Activated CD4-positive, alpha-beta T cell treated with anti-CD3 and anti-CD28 coated beads, Interleukin-10, Interleukin-2, amounts not matched to agents 100 ng/mL and 50 ng/mL, durations not matched to agents 16 hours and 8 hours (primary cell): ENCODE data around the gene SLC22A1.
"Not testable (repeated sequence)": the region's sequence is repeated elsewhere in the genome, so short reads cannot be mapped to it uniquely, and the experiment has no call there.

ENCODE experiments used
- DNase-seq: peaks from one replicate; pipeline ENCODE4 v3.0.0-alpha.2; 2020

Gene SLC22A1

GRCh38 chr6:160095146-160095845, 26.3 kb upstream of the SLC22A1 start:
- no peak for DNase-seq

- DNase-seq = no peak
Observed at GRCh38 chr6:160101277-160102205, 20.1 kb upstream of the SLC22A1 start.

- no peak for DNase-seq
Observed at GRCh38 chr6:160102399-160102798, 19.2 kb upstream of the SLC22A1 start.

GRCh38 chr6:160102956-160103824, 18.4 kb upstream of the SLC22A1 start:
- peak; percentile 38 for DNase-seq

- no peak for DNase-seq
Observed at GRCh38 chr6:160103825-160104100, 17.9 kb upstream of the SLC22A1 start.

GRCh38 chr6:160104821-160105517, 16.6 kb upstream of the SLC22A1 start:
- DNase-seq = no peak

GRCh38 chr6:160106010-160106409, 15.6 kb upstream of the SLC22A1 start:
- DNase-seq = no peak

- no peak for DNase-seq
Observed at GRCh38 chr6:160106701-160107100, 14.9 kb upstream of the SLC22A1 start.

- no peak for DNase-seq
Observed at GRCh38 chr6:160108077-160108476, 13.5 kb upstream of the SLC22A1 start.

GRCh38 chr6:160110586-160111123, 11.0 kb upstream of the SLC22A1 start:
- no peak for DNase-seq

GRCh38 chr6:160111806-160112205, 9.8 kb upstream of the SLC22A1 start:
- DNase-seq = no peak

- DNase-seq = no peak
Observed at GRCh38 chr6:160112628-160113299, 8.9 kb upstream of the SLC22A1 start.

- not testable (repeated sequence) for DNase-seq
Observed at GRCh38 chr6:160114536-160114935, 7.1 kb upstream of the SLC22A1 start.

- DNase-seq = no peak
Observed at GRCh38 chr6:160115421-160115820, 6.2 kb upstream of the SLC22A1 start.

GRCh38 chr6:160116411-160116810, 5.2 kb upstream of the SLC22A1 start:
- no peak for DNase-seq

GRCh38 chr6:160117137-160117536, 4.5 kb upstream of the SLC22A1 start:
- DNase-seq = no peak

- DNase-seq = no peak
Observed at GRCh38 chr6:160118620-160119229, 2.9 kb upstream of the SLC22A1 start.

GRCh38 chr6:160120087-160120486, 1.5 kb upstream of the SLC22A1 start:
- DNase-seq = no peak

GRCh38 chr6:160121981-160122380, 366 bp downstream of the SLC22A1 start:
- DNase-seq = no peak

GRCh38 chr6:160122744-160123143, 1.1 kb downstream of the SLC22A1 start:
- DNase-seq = no peak

GRCh38 chr6:160124007-160124406, 2.4 kb downstream of the SLC22A1 start:
- no peak for DNase-seq
